GM18498 (cell line): ENCODE data around the gene PTPRC.
"Not testable (repeated sequence)": the region's sequence is repeated elsewhere in the genome, so short reads cannot be mapped to it uniquely, and the experiment has no call there.

ENCODE experiments used
- ATAC-seq: cut with Tn5 transposase; IDR thresholded peaks from one replicate; pipeline ENCODE4 v1.9.1; 2021; ENCODE audit warnings: mild to moderate bottlenecking, moderate library complexity; ENCODE audit not compliant: unreplicated experiment

Gene PTPRC, protein sequence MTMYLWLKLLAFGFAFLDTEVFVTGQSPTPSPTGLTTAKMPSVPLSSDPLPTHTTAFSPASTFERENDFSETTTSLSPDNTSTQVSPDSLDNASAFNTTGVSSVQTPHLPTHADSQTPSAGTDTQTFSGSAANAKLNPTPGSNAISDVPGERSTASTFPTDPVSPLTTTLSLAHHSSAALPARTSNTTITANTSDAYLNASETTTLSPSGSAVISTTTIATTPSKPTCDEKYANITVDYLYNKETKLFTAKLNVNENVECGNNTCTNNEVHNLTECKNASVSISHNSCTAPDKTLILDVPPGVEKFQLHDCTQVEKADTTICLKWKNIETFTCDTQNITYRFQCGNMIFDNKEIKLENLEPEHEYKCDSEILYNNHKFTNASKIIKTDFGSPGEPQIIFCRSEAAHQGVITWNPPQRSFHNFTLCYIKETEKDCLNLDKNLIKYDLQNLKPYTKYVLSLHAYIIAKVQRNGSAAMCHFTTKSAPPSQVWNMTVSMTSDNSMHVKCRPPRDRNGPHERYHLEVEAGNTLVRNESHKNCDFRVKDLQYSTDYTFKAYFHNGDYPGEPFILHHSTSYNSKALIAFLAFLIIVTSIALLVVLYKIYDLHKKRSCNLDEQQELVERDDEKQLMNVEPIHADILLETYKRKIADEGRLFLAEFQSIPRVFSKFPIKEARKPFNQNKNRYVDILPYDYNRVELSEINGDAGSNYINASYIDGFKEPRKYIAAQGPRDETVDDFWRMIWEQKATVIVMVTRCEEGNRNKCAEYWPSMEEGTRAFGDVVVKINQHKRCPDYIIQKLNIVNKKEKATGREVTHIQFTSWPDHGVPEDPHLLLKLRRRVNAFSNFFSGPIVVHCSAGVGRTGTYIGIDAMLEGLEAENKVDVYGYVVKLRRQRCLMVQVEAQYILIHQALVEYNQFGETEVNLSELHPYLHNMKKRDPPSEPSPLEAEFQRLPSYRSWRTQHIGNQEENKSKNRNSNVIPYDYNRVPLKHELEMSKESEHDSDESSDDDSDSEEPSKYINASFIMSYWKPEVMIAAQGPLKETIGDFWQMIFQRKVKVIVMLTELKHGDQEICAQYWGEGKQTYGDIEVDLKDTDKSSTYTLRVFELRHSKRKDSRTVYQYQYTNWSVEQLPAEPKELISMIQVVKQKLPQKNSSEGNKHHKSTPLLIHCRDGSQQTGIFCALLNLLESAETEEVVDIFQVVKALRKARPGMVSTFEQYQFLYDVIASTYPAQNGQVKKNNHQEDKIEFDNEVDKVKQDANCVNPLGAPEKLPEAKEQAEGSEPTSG (N-terminal part only)

GRCh38 chr1:198638894-198639635, at the start of gene PTPRC:
TSS of gene PTPRC (plus strand) at chr1:198639040. CDS start at chr1:198639269, 229 bp downstream.
- peak; percentile 77 for ATAC-seq

- ATAC-seq, result no peak
Measured at GRCh38 chr1:198590454-198590853, 48.4 kb upstream of the PTPRC start.

GRCh38 chr1:198595765-198596164, 43.1 kb upstream of the PTPRC start:
- no peak for ATAC-seq

- peak; percentile 55 for ATAC-seq
Measured at GRCh38 chr1:198597690-198598430, 41.0 kb upstream of the PTPRC start.

DNA sequence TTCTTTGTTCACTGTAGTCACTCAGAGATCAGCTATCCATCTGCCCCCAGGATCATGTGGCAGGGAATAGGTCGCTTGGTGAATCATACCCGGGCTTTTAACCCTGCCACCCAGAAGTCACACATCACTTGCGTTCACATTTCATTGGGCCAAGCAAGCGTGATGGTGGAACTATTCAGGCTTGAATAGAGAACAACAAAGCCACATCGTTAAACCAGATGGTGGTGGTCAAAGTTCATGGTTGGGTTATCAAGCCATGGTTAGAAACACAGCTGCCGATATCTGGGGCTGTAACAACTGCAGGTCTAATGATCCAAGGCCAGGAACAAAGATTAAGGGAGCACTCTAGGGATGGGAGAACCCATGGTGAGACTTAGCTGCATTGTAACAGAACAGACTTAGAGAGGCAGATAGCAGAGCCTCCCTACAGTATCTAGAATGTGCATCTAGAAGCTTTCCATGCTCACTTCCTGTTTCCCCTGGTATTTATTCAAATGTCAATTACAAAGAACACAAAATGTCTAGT, 40.0 kb upstream of the PTPRC start:
- ATAC-seq, result peak; percentile 81

- ATAC-seq, result no peak
Measured at GRCh38 chr1:198599749-198600148, 39.1 kb upstream of the PTPRC start.

- no peak for ATAC-seq
Measured at GRCh38 chr1:198600906-198601305, 37.9 kb upstream of the PTPRC start.

DNA sequence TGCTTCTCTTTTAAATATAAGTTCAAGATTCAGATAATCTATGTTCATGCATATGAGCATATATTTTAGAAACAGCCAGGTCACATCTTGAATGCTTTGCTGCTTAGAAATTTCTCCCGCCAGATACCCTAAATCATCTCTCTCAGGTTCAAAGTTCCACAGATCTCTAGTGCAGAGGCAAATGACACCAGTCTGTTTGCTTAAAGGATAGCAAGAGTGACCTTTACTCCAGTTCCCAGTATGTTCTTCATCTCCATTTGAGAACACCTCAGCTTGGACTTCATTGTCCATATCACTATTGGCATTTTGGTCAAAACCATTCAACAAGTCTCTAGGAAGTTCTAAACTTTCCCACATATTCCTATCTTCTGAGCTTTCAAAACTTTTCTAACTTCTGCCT, 37.5 kb upstream of the PTPRC start:
- ATAC-seq, result not testable (repeated sequence)

DNA sequence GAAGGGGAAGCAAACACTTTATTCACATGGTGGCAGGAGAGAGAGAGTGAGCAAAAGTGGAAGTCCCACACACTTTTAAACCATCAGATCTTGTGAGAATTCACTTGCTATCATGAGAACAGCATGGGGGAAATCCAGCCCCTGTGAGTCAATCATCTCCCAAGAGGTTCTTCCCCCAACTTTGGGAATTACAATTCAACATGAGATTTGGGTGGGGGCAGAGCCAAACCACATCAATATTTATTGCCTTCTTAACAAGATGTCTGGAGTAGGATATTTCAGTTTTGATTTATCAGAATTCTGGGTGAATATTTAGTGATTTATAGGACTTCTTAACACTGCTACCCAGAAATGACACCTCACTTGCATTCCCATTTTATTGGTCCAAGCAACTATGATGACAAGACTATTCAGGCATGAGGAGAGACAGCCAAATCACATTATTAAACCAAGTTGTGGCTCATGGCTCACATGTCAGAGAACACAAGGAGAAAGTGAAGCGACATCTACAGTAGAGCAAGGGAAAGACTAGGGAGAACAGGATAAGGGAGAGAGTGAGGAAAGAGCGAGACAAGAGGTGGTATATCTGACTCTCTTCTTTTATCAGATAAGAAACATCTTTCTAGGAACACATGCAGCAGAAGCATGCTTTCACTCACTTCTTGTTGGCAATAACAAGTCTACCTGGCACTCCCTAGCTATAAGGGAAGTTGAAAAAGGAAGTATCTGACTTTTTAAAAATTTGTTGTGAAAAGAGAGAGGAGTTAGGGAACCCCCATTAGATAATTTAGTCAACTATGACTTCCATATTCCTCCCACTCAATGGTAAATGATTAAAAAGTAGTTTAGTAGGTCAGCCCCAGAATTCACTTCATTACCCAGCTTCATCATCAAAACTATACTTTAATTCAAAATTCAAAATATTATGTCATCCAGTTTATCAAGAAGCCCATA, 36.6 kb upstream of the PTPRC start:
- ATAC-seq, result no peak

GRCh38 chr1:198604975-198605374, 33.9 kb upstream of the PTPRC start:
- ATAC-seq, result no peak

DNA sequence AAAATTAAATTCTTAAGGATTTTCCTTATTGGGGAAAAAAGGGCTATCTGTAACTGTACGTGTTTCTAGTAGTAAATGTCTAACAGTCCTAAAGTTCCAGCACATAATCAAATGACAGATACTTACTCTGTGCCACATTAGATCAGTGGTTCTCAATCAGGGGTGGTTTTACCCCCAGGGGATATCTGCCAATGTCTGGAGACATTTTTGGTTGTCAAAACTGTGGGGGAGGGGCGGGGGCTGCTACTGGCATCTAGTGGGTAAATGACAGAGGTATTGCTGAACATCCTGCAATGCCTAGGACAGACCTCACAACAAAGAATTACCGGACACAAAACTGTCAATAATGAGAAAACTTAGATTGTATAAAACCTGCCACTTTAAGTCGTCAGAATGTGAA, 33.4 kb upstream of the PTPRC start:
- no peak for ATAC-seq

DNA sequence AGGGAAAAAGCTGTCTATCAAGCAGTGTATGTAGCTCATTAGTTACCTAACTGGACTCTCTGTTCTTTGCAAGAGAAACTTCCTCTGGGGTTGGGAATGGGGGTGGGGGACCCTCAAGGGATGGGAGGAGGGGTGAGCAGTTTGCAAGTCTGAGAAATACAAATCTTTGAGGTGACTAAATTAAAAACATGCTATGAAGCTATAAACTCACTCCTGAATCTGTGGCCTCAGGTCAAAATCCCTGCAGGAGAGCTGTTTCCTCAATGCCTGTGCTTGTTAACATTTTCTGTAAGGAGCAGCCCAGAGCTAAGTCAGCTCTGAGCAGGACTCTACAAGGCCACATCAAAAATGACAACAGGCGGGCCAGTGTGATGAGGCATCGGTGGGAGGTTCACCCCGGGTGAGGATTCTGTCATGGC, 32.8 kb upstream of the PTPRC start:
- no peak for ATAC-seq

DNA sequence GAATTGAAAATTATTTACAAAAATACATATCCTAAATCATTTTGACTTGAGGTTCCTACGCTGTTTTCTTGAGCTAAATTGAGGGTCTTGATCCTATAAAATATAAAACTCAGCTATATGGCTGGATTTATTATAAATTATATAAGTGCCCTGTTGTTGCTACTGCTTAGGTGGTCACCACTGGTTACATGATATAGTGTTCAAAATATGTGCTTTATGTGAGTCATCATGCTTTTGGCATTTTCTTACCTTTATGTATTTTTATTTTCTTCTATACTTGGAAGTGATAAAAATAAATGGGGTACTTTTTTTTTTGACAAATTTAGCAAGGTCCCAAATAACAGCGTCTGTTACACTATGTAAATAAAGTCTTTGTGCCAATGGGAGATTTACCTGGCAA, 31.1 kb upstream of the PTPRC start:
- no peak for ATAC-seq

DNA sequence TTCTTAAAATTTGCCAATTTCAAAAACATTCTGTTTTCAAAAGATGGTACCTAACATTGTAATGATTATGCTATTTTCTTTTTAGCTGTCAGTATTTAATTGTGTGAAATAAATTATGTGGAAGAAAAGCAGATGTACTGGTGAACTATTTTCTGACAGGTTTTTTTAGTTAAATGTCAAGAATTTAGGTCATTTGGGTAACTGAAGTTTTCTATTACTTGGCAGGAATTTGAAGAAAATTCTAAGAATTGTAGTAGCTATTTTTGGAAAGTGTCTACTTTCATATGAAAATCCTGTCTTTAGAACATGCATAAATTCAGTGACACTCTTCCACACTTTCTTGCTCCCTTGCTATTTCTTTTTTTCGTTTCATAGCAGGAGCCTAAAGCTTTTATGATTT, 28.5 kb upstream of the PTPRC start:
- ATAC-seq, result no peak

GRCh38 chr1:198611219-198611618, 27.6 kb upstream of the PTPRC start:
- ATAC-seq, result no peak

- ATAC-seq, result peak; percentile 66
Measured at GRCh38 chr1:198612471-198613260, 26.2 kb upstream of the PTPRC start.

- ATAC-seq, result no peak
Measured at GRCh38 chr1:198617406-198617805, 21.4 kb upstream of the PTPRC start.
